GM12892 (cell line): ENCODE results near the gene CYRIA.

ENCODE experiments used
- POLR2A ChIP-seq: IDR thresholded peaks from 2 replicates; pipeline ENCODE4 v1.6.1; 2011; ENCODE audit warnings: low read depth, low read length, control low read depth
- POLR2AphosphoS5 ChIP-seq: IDR thresholded peaks from 2 replicates; pipeline ENCODE4 v1.6.1; 2011; ENCODE audit warnings: low read depth, low read length, control low read depth
- TAF1 ChIP-seq: IDR thresholded peaks from 2 replicates; pipeline ENCODE4 v1.6.1; 2011; ENCODE audit warnings: low read depth, mild to moderate bottlenecking, control low read depth, low read length, borderline replicate concordance

DNA sequence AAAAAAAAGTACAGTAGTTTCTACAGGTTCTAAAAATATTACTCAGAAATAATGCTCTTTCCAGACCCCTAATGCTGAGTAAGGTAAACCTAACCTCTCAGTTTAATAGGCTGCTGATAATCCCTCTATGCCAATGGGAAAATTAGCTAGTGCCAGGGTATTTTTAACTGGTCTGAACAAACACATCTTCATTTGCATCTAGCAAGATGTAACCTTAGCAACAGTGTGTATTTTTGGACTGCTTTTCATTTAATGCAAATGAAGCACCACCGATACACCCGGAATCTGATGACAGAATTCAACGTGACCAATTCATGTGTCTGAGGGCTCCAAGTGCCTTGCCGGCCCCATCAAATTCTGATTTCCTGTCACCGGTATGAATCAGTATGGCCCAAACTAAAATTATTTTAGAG is 47.4 kb upstream of the CYRIA start:
- no peak for TF ChIP-seq POLR2AphosphoS5
- no peak for TF ChIP-seq POLR2A
- no peak for TF ChIP-seq TAF1
